Endodermal cell (in vitro differentiated cells): Measurements from ENCODE around the gene NCOR1. TPM values are rescaled to one million over a fixed set of nuclear protein-coding genes. Genes with fewer than 3 reads are reported as not detected.
"Not testable (repeated sequence)": the region's sequence is repeated elsewhere in the genome, so short reads cannot be mapped to it uniquely, and the experiment has no call there.

ENCODE experiments used
- DNase-seq: peaks from one replicate; pipeline ENCODE4 v3.0.0-alpha.2; 2017
- H3K27ac ChIP-seq: 2 replicates; pipeline ENCODE4 v1.5.1; 2013; ENCODE audit warnings: mild to moderate bottlenecking, low read depth, low read length, moderate library complexity
- H3K27me3 ChIP-seq: 2 replicates; pipeline ENCODE4 v1.6.1; 2013; ENCODE audit warnings: mild to moderate bottlenecking, low read length, moderate library complexity; ENCODE audit not compliant: insufficient read depth, control insufficient read depth, poor library complexity, severe bottlenecking
- H3K36me3 ChIP-seq: 2 replicates; pipeline ENCODE4 v1.7.0; 2013; ENCODE audit warnings: mild to moderate bottlenecking, low read length, moderate library complexity; ENCODE audit not compliant: control insufficient read depth, insufficient read depth
- H3K4me1 ChIP-seq: one replicate; pipeline ENCODE4 v1.7.0; 2013; ENCODE audit warnings: low read length; ENCODE audit not compliant: control insufficient read depth, insufficient read depth
- H3K4me3 ChIP-seq: 2 replicates; pipeline ENCODE4 v1.5.1; 2013; ENCODE audit warnings: mild to moderate bottlenecking, low read length, moderate library complexity
- H3K9ac ChIP-seq: 2 replicates; pipeline ENCODE4 v1.6.1; 2013; ENCODE audit warnings: mild to moderate bottlenecking, low read length, moderate library complexity; ENCODE audit not compliant: poor library complexity, severe bottlenecking; ENCODE audit errors: extremely low read depth
- H3K9me3 ChIP-seq: 2 replicates; pipeline ENCODE4 v1.6.1; 2013; ENCODE audit warnings: mild to moderate bottlenecking, low read length, moderate library complexity; ENCODE audit not compliant: control insufficient read depth
- H3K27ac Mint-ChIP-seq: 2 replicates; pipeline ENCODE4 v1.8.0; 2020; ENCODE audit warnings: mixed read lengths
- H3K27me3 Mint-ChIP-seq: 2 replicates; pipeline ENCODE4 v1.8.0; 2021; ENCODE audit warnings: mild to moderate bottlenecking, mixed read lengths; ENCODE audit not compliant: insufficient read depth
- H3K36me3 Mint-ChIP-seq: 2 replicates; pipeline ENCODE4 v1.8.0; 2020; ENCODE audit warnings: low read depth, mixed read lengths
- H3K4me1 Mint-ChIP-seq: 2 replicates; pipeline ENCODE4 v1.8.0; 2020; ENCODE audit warnings: mixed read lengths
- H3K4me3 Mint-ChIP-seq: 2 replicates; pipeline ENCODE4 v1.8.0; 2020; ENCODE audit warnings: mild to moderate bottlenecking, moderate library complexity, mixed read lengths
- H3K9me3 Mint-ChIP-seq: 2 replicates; pipeline ENCODE4 v1.8.0; 2020; ENCODE audit warnings: mild to moderate bottlenecking, mixed read lengths
- CTCF ChIP-seq: fragments of 200-600 bp; sonication (generic); conservative IDR thresholded peaks from 2 replicates; pipeline ENCODE4 v1.5.0; 2021; ENCODE audit warnings: antibody characterized with exemption, mild to moderate bottlenecking
- WGBS, 2 experiments: methylation state at CpG; one replicate each; pipeline versions ENCODE4 v1.1.5 to v1.1.7; 2013; ENCODE audit warnings: missing lambda C conversion rate in 2 of 2, mixed read lengths in 1 of 2; ENCODE audit not compliant: insufficient coverage in 1 of 2, insufficient read length in 1 of 2; 5-methylcytosine and 5-hydroxymethylcytosine counted together
- total RNA-seq, 2 donors: library from RNA; stranded (reverse); fragmentation: NEBNext Ultra II Directional in 1 of 2; extraction: Animal tissue kit (Norgen Biotek cat#: 25700) in 1 of 2; gene quantifications; 2 replicates in 1 of 2; 3 replicates in 1 of 2; pipeline ENCODE4 v1.2.1, GENCODE V29; 2021

Gene NCOR1
- total RNA-seq, 2 donors from 2014 or later: 112 to 141 TPM

- no peak for TF ChIP-seq CTCF
- Mint-ChIP-seq H3K9me3 (no peaks in the 10 kb centered on the region), H3K4me3 (no peak overlapping the region), H3K27ac (peak overlapping the region; percentile 36), H3K27me3 (no peaks in the 10 kb centered on the region), H3K36me3 (peaks cover 27% of the 10 kb centered on the region), H3K4me1 (peaks cover 20% of the 10 kb centered on the region)
- H3K4me1 ChIP-seq: peaks cover 3% of the 10 kb centered on the region
- H3K36me3 ChIP-seq: peaks cover 12% of the 10 kb centered on the region
- peak; percentile 47 for DNase-seq
- H3K9ac ChIP-seq: no peak overlapping the region
- no peaks in the 10 kb centered on the region for H3K9me3 ChIP-seq
- no peak overlapping the region for H3K27ac ChIP-seq
- 33 to 88% methylated on average over 1 to 5 of the region's 6 CpGs for WGBS, 2 experiments
- H3K27me3 ChIP-seq: no peaks in the 10 kb centered on the region
- H3K4me3 ChIP-seq: no peak overlapping the region
Measured at GRCh38 chr17:16199093-16199492, 16.2 kb downstream of the NCOR1 start.

DNA sequence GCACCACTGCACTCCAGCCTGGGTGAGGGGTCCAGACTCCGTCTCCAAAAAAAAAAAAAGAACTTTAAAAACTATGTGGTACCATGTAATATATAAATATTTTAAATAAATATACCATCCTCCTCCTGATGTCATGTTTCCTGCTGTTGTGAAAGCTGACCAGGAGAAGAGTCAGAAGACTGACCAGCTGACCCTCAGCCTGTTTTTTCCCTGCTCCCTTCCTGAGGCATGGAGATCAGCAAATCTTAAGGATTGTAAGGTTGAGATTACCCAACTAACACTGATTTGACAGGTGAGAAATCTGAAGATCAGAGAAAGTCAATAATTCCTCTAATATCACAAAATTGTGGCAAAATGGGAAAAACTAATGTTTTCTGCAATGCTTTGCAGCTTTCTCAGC is 18.1 kb downstream of the NCOR1 start:
- Histone ChIP-seq H3K4me3 (no peak overlapping the region), H3K36me3 (peaks cover 23% of the 10 kb centered on the region), H3K9me3 (no peaks in the 10 kb centered on the region), H3K9ac (no peak overlapping the region), H3K27me3 (no peaks in the 10 kb centered on the region), H3K27ac (no peak overlapping the region), H3K4me1 (no peaks in the 10 kb centered on the region)
- TF ChIP-seq CTCF: no peak
- no peaks in the 10 kb centered on the region for H3K27me3 Mint-ChIP-seq
- H3K36me3 Mint-ChIP-seq: peaks cover 42% of the 10 kb centered on the region
- no peak for DNase-seq
- no peak overlapping the region for H3K27ac Mint-ChIP-seq
- no CpG with 5 or more reads among the region's 1 CpG for WGBS, 2 experiments
- H3K9me3 Mint-ChIP-seq: no peaks in the 10 kb centered on the region
- peaks cover 5% of the 10 kb centered on the region for H3K4me1 Mint-ChIP-seq
- H3K4me3 Mint-ChIP-seq: no peak overlapping the region

GRCh38 chr17:16194307-16194835 is 21.0 kb downstream of the NCOR1 start:
- H3K4me3 ChIP-seq, H3K9ac ChIP-seq, H3K9me3 ChIP-seq, H3K9me3 Mint-ChIP-seq, H3K27me3 Mint-ChIP-seq, H3K27me3 ChIP-seq, H3K27ac Mint-ChIP-seq, DNase-seq, H3K27ac ChIP-seq, H3K4me1 Mint-ChIP-seq, H3K4me3 Mint-ChIP-seq, H3K4me1 ChIP-seq: not testable (repeated sequence)
- WGBS, 2 experiments: 89 to 100% methylated on average over 1 to 2 of the region's 2 CpGs
- H3K36me3 ChIP-seq: peaks cover 51% of the 10 kb centered on the region
- H3K36me3 Mint-ChIP-seq: peaks cover 62% of the 10 kb centered on the region

- TF ChIP-seq CTCF: no peak
- Mint-ChIP-seq H3K36me3 (peaks cover 48% of the 10 kb centered on the region), H3K9me3 (no peaks in the 10 kb centered on the region), H3K27ac (no peak overlapping the region), H3K4me1 (no peaks in the 10 kb centered on the region), H3K27me3 (no peaks in the 10 kb centered on the region), H3K4me3 (no peak overlapping the region)
- no peaks in the 10 kb centered on the region for H3K4me1 ChIP-seq
- DNase-seq: no peak
- H3K9me3 ChIP-seq: no peaks in the 10 kb centered on the region
- peaks cover 70% of the 10 kb centered on the region for H3K36me3 ChIP-seq
- no peak overlapping the region for H3K4me3 ChIP-seq
- H3K9ac ChIP-seq: no peak overlapping the region
- no peaks in the 10 kb centered on the region for H3K27me3 ChIP-seq
- WGBS, 2 experiments: 80 to 93% methylated on average over 2 to 3 of the region's 3 CpGs
- H3K27ac ChIP-seq: no peak overlapping the region
Measured at GRCh38 chr17:16191604-16192003, 23.7 kb downstream of the NCOR1 start.
